Stimulated activated CD4-positive, alpha-beta T cell treated with anti-CD3 and anti-CD28 coated beads, TNF-alpha, amount 100 ng/mL, for 1 hour (primary cell): ENCODE results near the gene CNTNAP2.

Source experiments
- DNase-seq, 3 donors: peaks; one replicate each; pipeline ENCODE4 v3.0.0-alpha.2; 2020; ENCODE audit warnings: low read depth in 3 of 3, low spot score in 1 of 3

Gene CNTNAP2

DNA sequence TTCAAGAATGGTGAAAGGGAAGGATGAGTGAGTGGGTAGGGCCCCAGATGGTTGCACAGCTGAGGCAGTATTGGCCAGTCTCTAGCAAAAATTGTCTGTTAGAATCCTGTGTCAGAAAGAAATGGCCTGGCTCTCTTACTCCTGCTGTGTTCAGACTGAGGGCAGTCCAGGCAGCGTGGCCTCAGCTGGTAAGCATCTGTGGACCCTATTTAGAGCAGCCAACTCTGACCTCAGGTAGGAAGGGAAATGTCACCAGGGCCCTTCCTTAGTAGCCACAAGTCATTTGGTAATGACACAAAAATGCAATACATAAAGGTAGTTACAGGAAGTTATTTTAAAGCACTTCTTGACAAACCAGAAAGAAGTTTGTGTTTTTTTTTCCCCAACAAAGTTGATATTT, 1194.7 kb downstream of the CNTNAP2 start:
- DNase-seq, result no peak

DNA sequence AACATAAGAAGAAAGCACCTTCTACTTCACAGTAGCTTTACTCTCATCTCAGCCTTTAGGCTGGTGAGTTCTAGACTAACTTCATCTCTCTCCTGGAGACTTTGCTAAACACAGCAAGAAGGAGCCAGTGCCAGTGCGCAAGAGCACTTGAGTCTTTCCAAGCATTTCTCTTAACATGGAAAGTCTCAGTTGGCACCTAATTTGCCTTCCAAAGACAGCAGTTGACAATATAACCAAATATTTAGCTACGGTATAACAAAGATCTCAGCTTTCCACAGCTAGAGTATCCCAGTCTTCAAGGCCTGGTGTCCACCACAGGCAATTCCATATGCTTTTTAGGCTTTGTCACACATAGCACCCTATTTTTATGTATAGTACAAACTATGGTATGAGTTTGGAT, 1204.9 kb downstream of the CNTNAP2 start:
- DNase-seq, result no peak

DNA sequence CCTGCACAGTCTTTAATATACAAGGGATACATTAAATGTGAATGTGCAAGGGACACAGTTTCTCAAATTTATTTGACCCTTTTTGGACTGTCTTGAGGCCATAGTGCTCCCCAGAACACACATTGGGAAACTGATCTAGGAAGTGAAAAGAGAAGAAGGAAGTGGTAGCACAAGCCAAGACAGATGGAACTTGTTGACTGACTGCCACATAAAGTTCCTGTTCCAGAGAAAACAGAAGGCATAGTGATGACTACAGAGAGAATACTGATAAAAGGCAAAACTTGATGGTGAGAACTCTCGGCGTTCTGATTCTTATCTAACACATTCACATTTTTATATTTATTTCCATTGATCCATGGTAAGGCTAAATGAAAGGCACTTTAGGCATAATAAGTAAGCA, 1216.4 kb downstream of the CNTNAP2 start:
- DNase-seq, result no peak

DNA sequence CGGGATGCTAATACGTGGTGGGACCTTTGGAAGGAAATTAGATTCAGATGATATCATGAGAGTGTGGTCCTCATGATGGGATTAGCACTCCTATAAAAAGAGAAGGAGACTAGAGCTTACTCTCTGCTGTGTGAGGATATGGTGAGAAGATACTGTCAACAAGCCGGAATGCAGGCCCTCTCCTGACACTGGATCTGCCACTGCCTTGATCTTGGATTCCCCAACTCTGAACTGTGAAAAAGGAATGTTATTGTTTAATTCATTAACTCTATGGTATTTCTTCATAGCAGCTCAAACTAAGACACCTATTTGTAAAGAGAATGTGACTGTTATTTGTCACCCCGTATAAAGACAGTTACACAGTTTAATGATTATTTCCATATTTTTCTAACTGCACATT, 1246.5 kb downstream of the CNTNAP2 start:
- DNase-seq, result no peak

DNA sequence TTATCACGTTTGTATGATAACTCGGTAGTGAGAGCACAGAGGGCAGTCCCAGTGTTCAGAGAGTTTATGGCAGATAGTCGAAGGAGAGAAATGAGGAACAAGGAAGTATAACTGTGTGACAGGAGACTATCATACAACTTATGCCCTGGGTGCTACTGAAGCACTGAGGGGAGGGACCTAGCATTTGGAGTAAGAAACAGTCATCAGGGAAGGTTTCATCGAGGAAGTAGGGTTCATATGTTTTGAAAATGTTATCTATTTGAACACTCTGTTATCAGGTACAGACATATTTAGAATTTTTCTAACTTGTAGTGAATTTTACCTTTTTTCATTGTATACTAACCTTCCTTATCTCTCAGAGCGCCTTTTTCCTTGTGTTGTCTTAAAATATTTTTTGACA, 1259.6 kb downstream of the CNTNAP2 start:
- DNase-seq, result no peak

DNA sequence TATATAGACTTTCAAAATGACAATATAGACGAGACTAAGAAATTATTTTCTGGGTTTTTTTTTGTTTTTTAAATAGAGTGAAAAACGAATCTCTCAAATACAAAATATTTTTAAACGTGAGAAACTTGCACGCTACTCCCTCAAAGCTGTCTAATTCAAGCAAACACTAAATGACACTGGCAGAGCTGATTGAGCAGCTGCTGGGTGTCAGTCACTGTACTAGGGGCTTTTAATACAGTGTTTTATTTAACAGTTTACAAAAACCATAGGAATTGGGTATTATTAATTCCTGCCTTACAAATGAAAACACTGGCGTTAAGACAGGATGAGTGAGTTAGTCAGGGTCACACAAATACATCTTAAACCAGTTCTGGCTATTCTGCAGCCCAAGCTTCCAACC, 1264.3 kb downstream of the CNTNAP2 start:
- DNase-seq, result no peak

DNA sequence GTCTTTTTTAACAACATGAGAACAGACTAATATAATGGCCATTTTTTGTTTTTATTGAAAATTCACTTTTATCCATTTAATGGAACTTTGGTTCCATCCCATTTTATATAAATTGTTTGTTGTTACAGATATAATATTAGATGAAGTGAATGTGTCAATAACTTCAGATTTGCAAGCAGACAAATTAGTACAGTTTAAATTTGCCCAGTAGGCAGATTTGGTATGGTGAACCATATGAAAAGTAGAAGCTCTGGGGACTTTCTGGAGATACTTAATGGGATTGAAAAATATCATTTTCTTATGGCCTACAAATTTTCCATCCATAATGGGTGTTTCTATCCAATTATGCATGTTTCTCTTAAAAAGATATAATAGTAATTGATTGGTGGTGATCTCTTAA, 1277.7 kb downstream of the CNTNAP2 start:
- DNase-seq, result no peak

DNA sequence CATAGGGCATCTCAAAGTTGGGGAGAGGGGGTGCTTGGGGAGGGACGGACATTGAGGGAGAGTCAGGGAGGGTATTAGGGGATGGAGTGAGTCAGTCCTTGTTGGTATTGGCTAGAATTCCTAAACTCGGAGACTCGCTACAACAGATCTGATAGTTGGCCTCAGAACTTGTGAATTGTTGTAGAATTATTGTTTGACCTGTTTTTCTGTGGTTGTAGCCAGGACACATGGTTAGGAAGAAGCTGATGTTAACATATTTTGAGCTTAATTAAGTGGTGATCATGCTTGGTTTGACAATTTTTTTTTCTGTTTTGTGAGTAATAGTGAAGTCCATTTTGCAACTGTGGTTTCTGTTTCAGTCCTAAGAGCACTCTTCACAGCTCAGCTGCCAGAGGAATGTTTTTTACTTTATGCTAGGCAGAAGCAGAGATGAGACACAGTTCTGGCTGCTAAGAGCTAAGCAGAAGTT, 1283.7 kb downstream of the CNTNAP2 start:
- no peak for DNase-seq

DNA sequence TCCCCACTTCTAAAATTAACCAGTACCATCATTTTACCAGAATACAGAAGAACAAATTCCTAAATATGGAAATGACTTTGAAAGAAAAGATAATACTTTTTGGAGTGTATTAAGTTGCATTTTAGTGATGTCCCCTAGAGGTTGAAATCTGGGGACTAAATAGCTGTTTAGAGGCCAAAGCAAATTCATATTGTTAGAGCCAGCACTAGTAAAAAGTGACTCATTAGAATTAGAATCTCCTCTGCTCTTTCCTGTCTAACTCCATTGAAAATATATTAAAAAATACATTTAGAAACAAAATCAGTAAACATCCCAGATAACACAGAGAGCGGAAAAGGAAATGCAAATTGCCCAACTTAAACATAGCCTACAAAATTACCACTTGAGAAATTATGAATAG, 1284.3 kb downstream of the CNTNAP2 start:
- no peak for DNase-seq

DNA sequence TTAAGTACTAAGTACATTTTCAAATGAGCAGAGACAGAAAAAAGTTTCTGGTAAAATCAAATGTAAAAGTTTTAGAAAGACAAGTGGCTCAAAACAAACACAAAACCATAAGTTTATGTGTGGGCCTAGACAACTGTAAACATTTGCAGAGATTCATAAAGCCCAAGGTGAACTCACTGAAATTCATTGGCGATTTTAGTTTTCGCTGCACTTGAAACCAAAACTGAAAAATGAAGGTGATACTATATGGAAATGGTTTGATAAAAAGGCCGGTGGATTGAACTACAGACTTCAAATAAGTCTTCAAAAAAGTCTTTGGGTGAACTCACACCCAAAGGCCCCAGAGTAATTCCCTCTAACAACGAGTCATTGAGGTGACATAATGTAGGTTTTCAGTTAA, 1289.0 kb downstream of the CNTNAP2 start:
- no peak for DNase-seq

DNA sequence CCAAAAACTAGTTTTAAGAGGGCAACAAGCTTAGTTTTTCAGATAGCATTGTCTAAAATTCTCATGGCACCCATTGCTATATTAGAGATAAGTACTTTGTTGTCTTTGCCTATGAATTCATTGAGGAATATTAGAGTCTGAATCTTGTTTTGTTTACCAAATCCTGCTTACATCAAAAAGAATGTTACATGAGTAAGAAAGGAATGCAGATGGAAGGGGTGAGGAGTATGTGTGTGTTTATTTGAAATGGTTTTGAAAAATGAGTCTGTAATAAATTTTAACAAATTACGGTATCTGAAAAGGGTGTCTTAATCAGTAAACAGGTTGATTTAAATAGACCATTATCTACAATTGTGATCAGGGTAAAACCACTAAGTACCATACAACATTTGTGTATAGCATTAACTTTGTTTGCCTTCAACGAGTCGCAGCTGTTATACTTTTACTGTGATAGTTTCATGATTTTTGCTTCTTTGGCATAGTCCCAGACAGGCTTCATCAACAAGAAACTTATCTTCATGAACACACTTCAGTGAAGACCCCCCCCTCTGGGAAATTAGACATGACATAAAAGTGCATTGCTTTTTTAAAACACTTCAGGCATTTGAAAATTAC, 1290.0 kb downstream of the CNTNAP2 start:
- DNase-seq, result no peak

DNA sequence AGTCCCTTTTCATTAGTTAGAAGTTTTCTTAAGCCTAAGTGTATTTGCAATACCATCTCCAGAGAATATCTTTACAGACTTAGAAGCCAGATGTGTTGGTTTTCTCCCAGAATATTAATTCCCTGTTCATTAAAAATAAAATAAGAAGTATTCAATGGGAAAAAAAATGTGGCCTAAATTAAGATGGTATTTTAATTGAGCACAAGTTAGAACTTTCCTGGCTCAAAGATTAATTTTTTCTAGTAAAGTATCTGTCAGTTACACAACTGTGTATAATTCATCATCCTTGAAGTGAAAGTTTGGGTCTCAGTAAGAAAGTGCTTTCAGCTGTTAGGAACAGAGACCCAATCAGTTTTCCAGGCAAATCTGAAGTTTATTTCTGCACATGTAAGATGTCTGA, 1294.5 kb downstream of the CNTNAP2 start:
- no peak for DNase-seq

DNA sequence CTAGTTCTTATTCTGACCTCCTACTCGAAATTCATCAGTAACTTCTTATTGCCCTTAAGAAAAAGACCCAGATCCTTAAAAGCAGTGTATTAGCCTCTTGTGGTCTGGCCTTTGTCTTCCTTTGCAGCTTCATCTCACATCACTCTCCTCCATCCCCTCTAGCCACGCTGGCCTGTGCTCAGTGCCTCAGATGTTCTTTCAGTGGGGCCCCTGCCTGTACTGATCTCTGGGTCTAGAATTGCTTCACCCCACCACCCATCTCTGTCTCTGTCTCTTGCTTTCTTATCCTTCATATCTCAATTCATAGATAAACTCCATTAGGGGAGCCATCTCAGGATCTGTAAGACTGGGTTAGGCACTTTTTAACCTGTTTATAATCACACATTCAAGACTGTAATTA, 1295.5 kb downstream of the CNTNAP2 start:
- no peak for DNase-seq

DNA sequence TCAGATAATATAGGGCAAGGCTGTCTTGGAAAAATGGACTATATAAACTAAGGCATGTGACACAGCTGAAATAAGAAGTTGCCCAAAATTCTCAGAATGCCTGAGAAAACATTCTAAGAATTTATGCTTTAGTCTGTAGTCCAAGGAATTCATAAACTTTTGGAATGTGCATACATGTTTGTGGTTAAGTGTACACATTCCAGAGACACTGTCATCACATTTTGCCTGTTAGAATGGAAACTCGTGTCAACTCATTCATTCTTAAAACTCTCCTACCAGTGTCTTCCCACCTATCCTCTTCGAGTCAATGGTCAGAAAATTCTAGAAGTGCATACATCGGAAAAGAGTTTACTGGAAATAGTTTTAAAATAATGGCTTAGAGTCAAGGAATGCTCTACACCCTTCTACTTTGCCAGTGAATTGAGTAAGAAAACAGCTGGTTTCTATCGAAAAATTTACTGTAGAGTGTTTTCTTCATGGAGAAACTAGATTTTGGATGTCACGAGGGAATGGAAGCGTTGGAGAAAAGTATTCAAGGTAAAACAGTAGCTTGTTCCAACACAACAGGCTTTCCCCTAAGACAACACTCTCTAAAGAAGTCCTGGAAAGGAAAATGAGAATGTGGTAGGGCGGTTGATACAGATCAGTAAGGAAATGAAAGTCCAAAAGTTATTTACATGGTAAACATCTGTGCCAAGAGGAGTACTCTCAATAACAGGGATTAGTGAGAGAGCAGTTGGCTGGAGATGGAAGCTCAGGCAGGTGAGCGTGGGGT, 1296.4 kb downstream of the CNTNAP2 start:
- DNase-seq, result no peak

DNA sequence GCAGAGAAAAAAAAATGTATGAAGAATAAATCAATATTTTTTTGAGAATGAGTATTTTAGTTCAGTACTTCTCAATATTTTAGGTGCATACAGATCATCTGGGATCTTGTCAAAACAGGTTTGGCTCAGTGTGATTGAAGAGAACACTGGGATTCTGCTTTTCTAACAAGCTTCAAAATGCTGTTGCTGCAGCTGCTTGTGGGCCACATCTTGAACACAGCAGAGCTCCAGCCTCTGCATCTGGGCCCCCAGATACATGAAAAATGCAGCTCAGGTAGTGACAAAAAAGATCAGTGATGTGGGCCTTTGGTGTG, 1296.9 kb downstream of the CNTNAP2 start:
- no peak for DNase-seq

DNA sequence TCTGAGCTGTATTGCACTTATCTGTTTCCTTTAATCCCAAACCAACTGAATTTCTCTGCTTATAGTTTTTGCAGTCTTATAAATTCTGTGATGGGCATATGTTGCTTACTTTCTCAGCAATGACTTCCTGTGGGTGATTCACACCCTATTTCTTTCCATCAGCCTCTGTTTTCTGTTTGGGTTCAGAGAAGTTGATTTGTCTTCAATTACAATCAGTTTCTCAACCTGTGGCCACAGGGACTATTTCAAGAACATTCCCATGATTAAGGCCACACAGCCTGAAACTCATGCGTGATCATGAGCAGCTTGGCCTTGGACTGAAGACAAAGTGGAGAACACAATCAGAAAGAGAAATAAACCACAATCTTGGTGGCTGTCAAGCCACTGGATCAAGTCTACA, 1299.4 kb downstream of the CNTNAP2 start:
- DNase-seq, result no peak

DNA sequence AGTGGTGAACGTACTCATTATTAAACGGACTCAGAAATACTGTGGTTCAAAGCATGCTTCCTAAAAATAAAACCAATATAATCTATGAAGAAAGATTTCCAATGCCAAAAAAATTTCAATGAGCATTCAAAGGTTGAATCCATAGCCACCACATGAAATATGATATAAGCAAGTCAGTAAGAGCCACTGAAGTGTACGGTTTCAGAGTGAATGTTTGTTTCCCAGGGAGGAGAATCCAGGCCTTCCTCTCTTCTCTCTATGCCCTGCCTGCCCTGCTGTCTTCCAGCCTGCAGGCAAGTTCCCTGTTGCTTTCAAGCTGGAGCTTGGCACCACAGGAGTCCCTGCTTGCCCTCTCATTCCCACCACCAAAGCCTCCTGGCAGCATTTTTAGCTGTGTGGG, 1302.4 kb downstream of the CNTNAP2 start:
- no peak for DNase-seq

DNA sequence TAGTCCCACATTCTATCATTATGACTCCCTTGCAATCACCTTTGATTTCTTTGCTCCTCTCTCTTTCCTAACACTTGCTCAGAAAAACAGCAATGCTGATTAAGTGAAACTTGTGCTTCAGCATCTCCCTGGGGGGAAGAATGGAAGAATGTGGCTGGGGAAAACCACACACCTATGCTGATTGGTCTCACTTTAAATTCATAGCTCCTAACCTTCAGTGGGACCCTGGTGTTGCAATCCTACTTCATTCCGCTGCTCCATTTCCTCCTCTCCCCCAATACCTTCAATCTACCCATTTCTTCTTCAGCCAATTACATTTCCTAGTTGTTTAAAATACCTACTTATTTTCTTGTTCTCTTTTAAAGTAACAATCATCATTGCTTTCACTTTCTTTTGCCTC, 1307.3 kb downstream of the CNTNAP2 start:
- no peak for DNase-seq

DNA sequence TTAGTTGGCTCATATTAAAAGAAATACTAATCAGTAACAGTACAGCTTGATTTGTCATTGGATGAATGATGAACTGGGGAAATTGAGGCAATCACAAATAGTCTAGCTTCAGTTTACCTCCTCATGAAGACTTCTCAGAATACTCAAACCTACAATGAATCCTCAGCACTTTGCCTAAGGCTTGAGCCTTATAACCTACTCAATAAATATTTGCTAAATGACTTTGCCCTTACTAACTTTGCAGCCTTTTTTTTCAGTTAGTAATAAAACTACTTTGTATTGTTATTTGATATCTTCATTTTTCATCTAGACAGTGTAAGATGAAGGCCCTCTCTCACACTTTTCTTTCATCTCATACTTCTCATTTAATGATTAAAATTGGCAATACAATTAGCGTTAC, 1311.5 kb downstream of the CNTNAP2 start:
- no peak for DNase-seq

DNA sequence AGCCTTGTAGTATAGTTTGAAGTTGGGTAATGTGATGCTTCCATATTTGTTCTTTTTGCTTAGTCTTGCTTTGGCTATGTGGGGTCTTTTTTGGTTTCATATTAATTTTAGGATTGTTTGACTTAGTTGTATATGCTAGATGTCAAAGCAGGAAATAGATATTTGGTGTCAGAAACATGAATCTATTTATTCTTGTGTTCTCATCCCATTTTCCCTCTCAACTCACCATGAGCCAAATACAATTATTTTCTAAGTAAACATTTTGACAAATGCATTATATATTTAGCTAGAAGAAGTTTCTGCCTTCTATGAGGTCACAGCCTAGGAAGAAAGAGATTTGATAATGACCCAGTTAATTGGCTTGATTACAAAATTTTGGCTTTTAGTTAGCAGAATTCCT, 1313.4 kb downstream of the CNTNAP2 start:
- no peak for DNase-seq

DNA sequence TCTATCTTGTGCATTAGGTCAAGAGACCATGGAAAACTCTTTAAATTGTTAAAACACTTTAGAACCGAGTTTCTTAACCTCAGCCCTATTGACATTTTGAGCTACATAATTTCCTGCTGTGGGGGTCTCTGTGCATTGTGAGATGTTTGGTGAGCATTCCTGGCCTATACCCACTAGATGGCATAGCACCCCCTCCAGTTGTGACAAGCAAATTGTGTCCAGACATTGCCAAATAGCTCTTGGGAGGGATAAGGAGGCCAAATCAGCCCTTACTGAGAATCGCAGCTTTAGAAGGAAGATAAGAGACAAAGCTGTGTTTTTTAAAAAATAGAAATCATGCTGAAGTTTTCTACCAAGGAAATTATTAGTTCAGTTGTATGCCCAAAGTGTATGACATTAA, 1315.5 kb downstream of the CNTNAP2 start:
- DNase-seq, result no peak

DNA sequence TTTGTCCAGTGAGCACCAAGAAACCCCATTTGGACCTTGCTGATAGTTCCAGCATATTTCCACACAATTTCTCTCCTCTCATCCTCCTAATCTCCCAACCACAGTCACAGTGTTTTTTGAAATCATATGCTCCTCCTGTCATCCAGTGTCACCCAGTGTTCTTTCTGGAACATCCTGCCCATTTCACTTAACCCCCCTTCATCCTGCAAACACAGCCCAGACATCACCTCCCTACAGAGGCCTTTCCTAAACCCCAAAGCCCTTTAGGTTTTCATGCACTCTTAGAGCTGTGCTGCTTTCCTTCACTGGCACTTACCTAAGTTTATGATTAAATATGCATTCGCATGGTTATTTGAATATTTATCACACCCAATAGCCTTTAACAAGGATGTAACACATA, 1316.0 kb downstream of the CNTNAP2 start:
- DNase-seq, result no peak

DNA sequence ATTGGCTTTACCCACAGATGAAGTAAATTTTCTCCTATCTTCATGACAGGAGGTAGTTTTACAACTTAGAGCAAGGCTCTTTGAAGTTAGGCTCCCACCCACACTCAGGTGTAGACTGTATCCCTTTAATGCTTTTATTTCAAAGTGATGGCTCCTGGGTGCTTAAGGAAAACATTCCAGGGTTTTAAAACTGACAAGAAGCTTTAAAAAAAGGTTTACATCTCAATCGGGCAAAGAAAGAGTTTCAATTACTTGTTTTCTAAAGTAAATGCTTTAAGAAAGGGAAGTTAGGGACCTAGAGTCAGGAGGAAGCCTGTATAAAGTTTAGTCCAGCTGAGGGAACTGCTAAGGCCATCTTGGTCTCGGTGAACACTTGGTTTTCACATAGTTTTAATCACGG, 1320.1 kb downstream of the CNTNAP2 start:
- no peak for DNase-seq
